Type B pancreatic cell (in vitro differentiated cells): ENCODE measurements around the gene LIMS2. TPM values are rescaled to one million over a fixed set of nuclear protein-coding genes. Genes with fewer than 3 reads are reported as not detected.

ENCODE experiments used
- DNase-seq: peaks from one replicate; pipeline ENCODE4 v3.0.0; 2021; ENCODE audit warnings: mixed read lengths; ENCODE audit not compliant: unreplicated experiment; ENCODE audit errors: extremely low spot score
- H3K27ac Mint-ChIP-seq: 2 replicates; pipeline ENCODE4 v1.8.0; 2021; ENCODE audit warnings: mild to moderate bottlenecking, mixed read lengths
- H3K27me3 Mint-ChIP-seq: 2 replicates; pipeline ENCODE4 v1.8.0; 2021; ENCODE audit warnings: mixed read lengths
- H3K36me3 Mint-ChIP-seq: 2 replicates; pipeline ENCODE4 v1.8.0; 2021; ENCODE audit warnings: mixed read lengths
- H3K4me1 Mint-ChIP-seq: one replicate; pipeline ENCODE4 v1.8.0; 2021; ENCODE audit warnings: mixed read lengths; ENCODE audit not compliant: unreplicated experiment
- H3K4me3 Mint-ChIP-seq: 2 replicates; pipeline ENCODE4 v1.8.0; 2021; ENCODE audit warnings: mild to moderate bottlenecking, mixed read lengths
- H3K9me3 Mint-ChIP-seq: 2 replicates; pipeline ENCODE4 v1.8.0; 2021; ENCODE audit warnings: mixed read lengths
- CTCF ChIP-seq: fragments of 200-600 bp; sonication (generic); conservative IDR thresholded peaks from 2 replicates; pipeline ENCODE4 v1.5.0; 2021; ENCODE audit warnings: antibody characterized with exemption, mild to moderate bottlenecking
- total RNA-seq: library from RNA; stranded (reverse); gene quantifications from 2 replicates; pipeline ENCODE4 v1.2.1, GENCODE V29; 2021; ENCODE audit warnings: low replicate concordance

Gene LIMS2
- total RNA-seq, 1 donor from 2014 or later: 13.1 TPM

- no peak overlapping the region for H3K4me3 Mint-ChIP-seq
- no peak overlapping the region for H3K27ac Mint-ChIP-seq
- peaks cover 5% of the 10 kb centered on the region for H3K4me1 Mint-ChIP-seq
- H3K27me3 Mint-ChIP-seq: peaks cover 57% of the 10 kb centered on the region
- TF ChIP-seq CTCF: no peak
- H3K36me3 Mint-ChIP-seq: no peaks in the 10 kb centered on the region
- DNase-seq: no peak
- H3K9me3 Mint-ChIP-seq: no peaks in the 10 kb centered on the region
These were observed 10.5 kb downstream of the LIMS2 start for GRCh38 chr2:127664895-127665225.

GRCh38 chr2:127664065-127664894, 11.1 kb downstream of the LIMS2 start:
- peaks cover 54% of the 10 kb centered on the region for H3K27me3 Mint-ChIP-seq

GRCh38 chr2:127663566-127664064, 11.7 kb downstream of the LIMS2 start:
- DNase-seq: no peak
- Mint-ChIP-seq H3K4me1 (peaks cover 5% of the 10 kb centered on the region), H3K9me3 (no peaks in the 10 kb centered on the region), H3K27me3 (peaks cover 50% of the 10 kb centered on the region), H3K36me3 (no peaks in the 10 kb centered on the region), H3K27ac (no peak overlapping the region), H3K4me3 (peak overlapping the region; percentile 39)
- TF ChIP-seq CTCF: no peak

More at GRCh38 chr2:127664065-127664894, 11.1 kb downstream of the LIMS2 start:
- Mint-ChIP-seq H3K4me1 (peaks cover 5% of the 10 kb centered on the region), H3K36me3 (no peaks in the 10 kb centered on the region), H3K9me3 (no peaks in the 10 kb centered on the region), H3K4me3 (peak overlapping the region; percentile 55), H3K27ac (no peak overlapping the region)
- no peak for DNase-seq
- no peak for TF ChIP-seq CTCF

GRCh38 chr2:127662937-127663565, 12.3 kb downstream of the LIMS2 start:
- Mint-ChIP-seq H3K9me3 (no peaks in the 10 kb centered on the region), H3K4me3 (no peak overlapping the region), H3K27ac (no peak overlapping the region), H3K36me3 (no peaks in the 10 kb centered on the region), H3K27me3 (peaks cover 50% of the 10 kb centered on the region), H3K4me1 (peaks cover 5% of the 10 kb centered on the region)
- no peak for TF ChIP-seq CTCF
- no peak for DNase-seq

- peaks cover 5% of the 10 kb centered on the region for H3K4me1 Mint-ChIP-seq
- no peak for TF ChIP-seq CTCF
- H3K27me3 Mint-ChIP-seq: peaks cover 43% of the 10 kb centered on the region
- H3K4me3 Mint-ChIP-seq: no peak overlapping the region
- no peak overlapping the region for H3K27ac Mint-ChIP-seq
- DNase-seq: no peak
- no peaks in the 10 kb centered on the region for H3K36me3 Mint-ChIP-seq
- no peaks in the 10 kb centered on the region for H3K9me3 Mint-ChIP-seq
These were observed 13.3 kb downstream of the LIMS2 start for GRCh38 chr2:127661949-127662510.
